Smooth muscle cell (in vitro differentiated cells): ENCODE measurements around the gene AGRN. TPM values are rescaled to one million over a fixed set of nuclear protein-coding genes. Genes with fewer than 3 reads are reported as not detected.

Experiments used
- DNase-seq: peaks from one replicate; lab custom pipeline; 2025; ENCODE audit not compliant: unreplicated experiment; lab: John Stamatoyannopoulos, UW
- H2AFZ ChIP-seq: fragments of 200-600 bp; sonication (generic); 2 replicates; pipeline ENCODE4 v1.6.0; 2016; ENCODE audit warnings: antibody characterized with exemption, low read depth, mild to moderate bottlenecking
- H3F3A ChIP-seq: fragments of 200-600 bp; sonication (generic); 2 replicates; pipeline ENCODE4 v1.6.0; 2017; ENCODE audit warnings: antibody characterized with exemption, low read depth
- H3K27ac ChIP-seq: fragments of 200-600 bp; sonication (generic); 2 replicates; pipeline ENCODE4 v1.5.1; 2016; ENCODE audit warnings: low read depth, mild to moderate bottlenecking
- H3K27me3 ChIP-seq: fragments of 200-600 bp; sonication (generic); 2 replicates; pipeline ENCODE4 v1.6.1; 2016; ENCODE audit warnings: low read depth, mild to moderate bottlenecking
- H3K36me3 ChIP-seq: fragments of 200-600 bp; sonication (generic); 2 replicates; pipeline ENCODE4 v1.5.1; 2016; ENCODE audit warnings: low read depth
- H3K4me1 ChIP-seq: fragments of 200-600 bp; sonication (generic); 2 replicates; pipeline ENCODE4 v1.5.1; 2016; ENCODE audit warnings: low read depth
- H3K4me2 ChIP-seq: fragments of 200-600 bp; sonication (generic); 2 replicates; pipeline ENCODE4 v1.6.0; 2016; ENCODE audit warnings: mild to moderate bottlenecking
- H3K4me3 ChIP-seq: fragments of 200-600 bp; sonication (generic); 2 replicates; pipeline ENCODE4 v1.5.1; 2016; ENCODE audit warnings: mild to moderate bottlenecking
- H3K79me2 ChIP-seq: fragments of 200-600 bp; sonication (generic); 2 replicates; pipeline ENCODE4 v1.6.0; 2016; ENCODE audit warnings: low read depth, mild to moderate bottlenecking
- H3K9ac ChIP-seq: fragments of 200-600 bp; sonication (generic); 2 replicates; pipeline ENCODE4 v1.6.0; 2016; ENCODE audit warnings: low read depth
- H3K9me3 ChIP-seq: fragments of 200-600 bp; sonication (generic); replicated peaks from 2 replicates; pipeline ENCODE4 v1.5.1; 2016; ENCODE audit warnings: low read depth
- H4K20me1 ChIP-seq: fragments of 200-600 bp; sonication (generic); 2 replicates; pipeline ENCODE4 v1.6.0; 2016; ENCODE audit warnings: low read depth
- CTCF ChIP-seq: fragments of 200-600 bp; sonication (generic); IDR thresholded peaks from 2 replicates; pipeline ENCODE4 v1.5.1; 2017; ENCODE audit warnings: borderline replicate concordance, mild to moderate bottlenecking, antibody characterized with exemption; ENCODE audit not compliant: insufficient read depth, poor library complexity, severe bottlenecking
- WGBS: methylation state at CpG from one replicate; pipeline ENCODE4 v1.1.7; 2016; ENCODE audit warnings: low lambda C conversion rate; 5-methylcytosine and 5-hydroxymethylcytosine counted together
- polyA plus RNA-seq: library from polyadenylated mRNA; unstranded; fragments of >200 nt; fragmentation: Nextera tagmentation; extraction: Ambion mirVana; gene quantifications from 2 replicates; pipeline ENCODE4 v1.2.1, GENCODE V29; 2016
- total RNA-seq: library from RNA; depleted of rRNA; stranded (reverse); fragments of >200 nt; gene quantifications from 2 replicates; pipeline ENCODE4 v1.2.3, GENCODE V29; 2014

The AGRN gene
- total and polyA plus RNA-seq, 2 experiments from 2014 or later: 17.5 to 24.7 TPM

GRCh38 chr1:1050577-1051052, 30.7 kb downstream of the AGRN start:
- H3K27me3 ChIP-seq: no peaks in the 10 kb centered on the region
- H3K4me2 ChIP-seq: no peak overlapping the region
- H3K27ac ChIP-seq: no peak overlapping the region
- no peak overlapping the region for H3K9ac ChIP-seq
- DNase-seq: no peak
- WGBS: 97% methylated on average over 18 of the region's 32 CpGs
- H3K79me2 ChIP-seq: no peaks in the 10 kb centered on the region
- TF ChIP-seq CTCF: no peak
- H3K9me3 ChIP-seq: no peaks in the 10 kb centered on the region
- no peak overlapping the region for H3K4me3 ChIP-seq
- no peaks in the 10 kb centered on the region for H3K4me1 ChIP-seq
- H3F3A ChIP-seq: no peaks in the 10 kb centered on the region
- H3K36me3 ChIP-seq: no peaks in the 10 kb centered on the region
- H4K20me1 ChIP-seq: no peaks in the 10 kb centered on the region
- no peak overlapping the region for H2AFZ ChIP-seq

GRCh38 chr1:1051127-1051810, 31.3 kb downstream of the AGRN start:
- H3K36me3 ChIP-seq: no peaks in the 10 kb centered on the region
- no peaks in the 10 kb centered on the region for H3K9me3 ChIP-seq
- H3K9ac ChIP-seq: no peak overlapping the region
- H3F3A ChIP-seq: no peaks in the 10 kb centered on the region
- WGBS: 93% methylated on average over 39 of the region's 46 CpGs
- no peaks in the 10 kb centered on the region for H4K20me1 ChIP-seq
- no peaks in the 10 kb centered on the region for H3K4me1 ChIP-seq
- H3K27ac ChIP-seq: no peak overlapping the region
- H2AFZ ChIP-seq: no peak overlapping the region
- no peak for TF ChIP-seq CTCF
- no peak overlapping the region for H3K4me3 ChIP-seq
- DNase-seq: no peak
- H3K79me2 ChIP-seq: no peaks in the 10 kb centered on the region
- no peak overlapping the region for H3K4me2 ChIP-seq
- H3K27me3 ChIP-seq: no peaks in the 10 kb centered on the region

GRCh38 chr1:1052003-1052840, 32.3 kb downstream of the AGRN start:
- Histone ChIP-seq H3K4me3 (no peak overlapping the region), H3K9me3 (no peaks in the 10 kb centered on the region), H3F3A (no peaks in the 10 kb centered on the region), H3K9ac (no peak overlapping the region), H3K4me2 (no peak overlapping the region), H3K27ac (no peak overlapping the region), H3K4me1 (no peaks in the 10 kb centered on the region), H3K79me2 (no peaks in the 10 kb centered on the region), H2AFZ (no peak overlapping the region), H4K20me1 (no peaks in the 10 kb centered on the region), H3K27me3 (no peaks in the 10 kb centered on the region), H3K36me3 (no peaks in the 10 kb centered on the region)
- DNase-seq: no peak
- 95% methylated on average over 28 of the region's 29 CpGs for WGBS
- TF ChIP-seq CTCF: no peak
